Adipose tissue (tissue), 3 donors: ENCODE results near the gene AIMP1. TPM values are rescaled to one million over a fixed set of nuclear protein-coding genes. Genes with fewer than 3 reads are reported as not detected.

Source experiments
- H3K27ac ChIP-seq: one replicate; pipeline ENCODE4 v1.5.1; 2013; ENCODE audit warnings: low read depth, low read length
- WGBS, 3 donors: extraction: QIAGEN DNeasy Blood & Tissue Kit; methylation state at CpG; one replicate each; pipeline ENCODE4 v1.1.7; 2013; 5-methylcytosine and 5-hydroxymethylcytosine counted together
- polyA plus RNA-seq, 3 donors: library from polyadenylated mRNA; stranded (reverse); fragments of 200-250 nt; gene quantifications; one replicate each; pipeline ENCODE4 v1.2.3, GENCODE V29; 2013
- donor health status: healthy with polysubstance abuse.
- donor health status: Bipolar disorder and iron deficiency.
- donor health status: healthy.

The AIMP1 gene
- polyA plus RNA-seq, 3 donors = 16.5 to 22.1 (median 18.9) TPM

DNA sequence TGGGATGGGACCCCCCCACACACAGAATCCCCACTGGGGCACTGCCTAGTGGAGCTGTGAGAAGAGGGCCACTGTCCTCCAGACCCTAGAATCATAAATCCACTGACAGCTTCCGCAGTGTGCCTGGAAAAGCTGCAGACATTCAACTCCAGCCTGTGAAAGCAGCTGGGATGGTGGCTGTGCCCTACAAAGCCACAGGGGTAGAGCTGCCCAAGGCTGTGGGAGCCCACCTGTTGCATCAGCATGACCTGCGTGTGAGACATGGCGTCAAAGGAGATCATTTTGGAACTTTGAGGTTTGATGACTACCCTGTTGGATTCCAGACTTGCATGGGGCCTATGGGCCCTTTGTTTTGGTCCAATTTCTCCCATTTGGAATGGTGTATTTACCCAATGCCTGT is 22.3 kb downstream of the AIMP1 start:
- WGBS, 3 donors = 96% methylated on average over 3 of the region's 3 CpGs
- no peak overlapping the region for H3K27ac ChIP-seq

DNA sequence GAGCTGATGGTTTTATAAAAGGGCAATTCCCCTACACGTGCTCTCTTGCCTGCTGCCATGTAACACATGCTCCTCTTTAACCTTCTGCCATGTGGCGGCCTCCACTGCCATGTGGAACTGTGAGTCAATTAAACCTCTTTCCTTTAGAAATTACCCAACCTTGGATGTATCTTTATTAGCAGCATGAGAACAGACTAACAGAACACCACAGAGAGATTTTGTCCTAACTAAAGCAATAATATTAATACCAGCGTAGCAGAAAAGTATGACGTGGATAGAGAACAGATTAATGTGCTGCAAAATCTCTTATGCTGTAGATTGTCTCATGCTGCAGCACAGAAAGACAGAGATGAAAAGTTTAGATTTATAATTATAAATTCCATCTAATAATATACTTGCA is 23.1 kb downstream of the AIMP1 start:
- no peak overlapping the region for H3K27ac ChIP-seq
- WGBS, 3 donors = 94 to 98% (median 98%) methylated on average over 4 of the region's 4 CpGs

DNA sequence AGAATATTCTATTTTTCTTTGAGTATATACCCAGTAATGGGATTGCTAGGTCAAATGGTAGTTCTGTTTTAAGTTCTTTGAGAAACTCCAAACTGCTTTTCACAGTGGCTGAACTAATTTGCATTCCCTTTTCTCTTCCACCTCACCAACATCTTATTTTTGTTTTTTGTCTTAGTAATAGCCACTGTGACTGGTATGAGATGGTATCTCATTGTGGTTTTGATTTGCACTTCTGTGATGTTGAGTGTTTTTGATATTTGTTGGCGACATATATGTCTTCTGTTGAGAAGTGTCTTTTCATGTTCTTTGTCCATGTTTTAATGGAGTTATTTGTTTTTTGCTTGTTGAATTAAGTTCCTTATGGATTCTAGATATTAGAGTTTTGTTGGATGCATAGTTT is 24.4 kb downstream of the AIMP1 start:
- WGBS, 3 donors = 95 to 97% (median 96%) methylated on average over 1 of the region's 1 CpG
- H3K27ac ChIP-seq = no peak overlapping the region

DNA sequence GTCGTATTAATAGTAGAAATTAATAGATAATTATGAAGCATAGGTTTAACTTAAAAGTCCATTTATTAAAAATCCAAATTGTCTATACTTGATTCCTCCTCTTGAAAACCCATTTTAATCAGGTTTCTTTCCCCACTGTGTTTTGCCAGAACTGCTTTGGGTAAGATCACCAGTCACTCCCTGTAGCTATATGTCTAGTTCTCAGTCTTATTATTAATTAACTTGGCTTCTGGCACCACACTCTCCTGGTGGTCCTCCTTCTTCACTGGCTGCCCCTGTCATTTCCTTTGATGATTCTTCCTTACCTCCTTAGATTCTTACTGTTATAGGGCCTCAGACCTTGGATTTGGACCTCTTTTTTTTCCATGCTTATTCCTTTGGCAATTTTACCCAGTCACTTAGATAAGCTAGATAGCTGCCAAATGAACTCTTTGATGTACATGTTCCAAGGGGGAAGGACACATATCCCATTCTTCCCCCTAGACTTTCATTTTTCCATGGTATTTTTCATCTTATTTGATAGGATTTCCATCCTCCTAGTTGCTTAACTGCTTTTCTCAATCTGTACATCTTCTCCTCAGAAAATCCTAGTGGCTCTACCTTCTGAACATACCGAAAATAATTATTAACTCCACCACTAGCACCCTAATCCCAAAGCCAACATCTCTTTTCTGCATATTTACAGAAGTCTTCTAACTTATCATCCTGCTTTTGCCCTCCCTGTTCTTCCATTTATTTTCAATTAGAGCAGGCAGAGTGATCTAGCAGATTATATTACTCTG is 27.7 kb downstream of the AIMP1 start:
- WGBS, 3 donors = 94 to 98% (median 95%) methylated on average over 2 of the region's 2 CpGs
- no peak overlapping the region for H3K27ac ChIP-seq

DNA sequence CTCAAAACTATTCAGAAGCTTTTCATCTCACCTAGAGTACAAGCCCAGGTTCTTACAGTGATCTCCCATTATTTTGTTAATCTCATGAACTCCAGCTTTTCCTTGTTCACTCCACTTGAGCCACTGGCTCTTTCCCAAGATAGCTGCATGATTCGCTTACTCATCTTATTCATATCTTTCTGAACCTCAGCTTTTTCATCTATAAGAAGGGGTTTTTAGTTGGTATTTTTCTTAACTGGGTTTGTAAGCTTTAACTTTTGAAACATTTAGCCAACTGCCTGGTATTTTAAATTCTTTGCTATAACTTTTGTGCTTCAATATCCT is 28.3 kb downstream of the AIMP1 start:
- H3K27ac ChIP-seq = no peak overlapping the region
- 82 to 90% (median 84%) methylated on average over 1 of the region's 1 CpG for WGBS, 3 donors

DNA sequence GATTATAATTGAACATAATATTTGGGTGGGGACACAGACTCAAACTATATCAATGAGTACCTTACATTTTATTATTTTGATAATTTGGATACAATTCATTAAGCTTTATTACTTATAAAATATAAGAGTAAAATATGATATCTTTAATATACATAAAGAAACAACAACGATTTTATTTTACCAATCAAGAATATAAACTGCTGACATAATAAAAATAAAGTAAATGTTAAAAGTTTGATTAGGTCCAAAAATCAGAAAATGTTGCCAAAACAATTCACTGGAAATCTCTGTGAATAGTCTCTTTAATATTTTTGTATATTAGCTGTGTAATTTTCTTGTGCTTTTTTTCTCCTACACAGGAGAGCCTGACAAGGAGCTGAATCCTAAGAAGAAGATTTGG is 30.8 kb downstream of the AIMP1 start:
- H3K27ac ChIP-seq = no peak overlapping the region

DNA sequence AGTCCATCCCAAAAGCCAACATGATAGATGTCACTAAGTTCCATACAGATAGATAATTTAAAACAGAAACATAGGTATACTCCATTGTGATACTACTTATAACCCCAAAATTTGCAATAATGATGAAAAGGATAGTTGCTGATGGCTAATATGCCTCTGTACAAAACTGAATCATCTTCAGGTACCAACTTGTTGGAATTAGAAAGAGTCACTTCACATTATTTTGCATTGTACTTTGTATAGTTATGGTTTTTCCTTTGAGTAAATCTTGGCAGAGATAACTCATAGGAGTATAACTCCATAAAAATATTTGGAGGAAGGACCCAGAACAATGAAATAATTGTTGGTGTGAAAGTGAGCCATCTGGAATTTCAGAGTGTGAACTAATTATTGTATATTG is 34.7 kb downstream of the AIMP1 start:
- no peak overlapping the region for H3K27ac ChIP-seq

More for the DNA sequence above, 30.8 kb downstream of the AIMP1 start:
- 94 to 96% (median 95%) methylated on average over 1 of the region's 1 CpG for WGBS, 3 donors

DNA sequence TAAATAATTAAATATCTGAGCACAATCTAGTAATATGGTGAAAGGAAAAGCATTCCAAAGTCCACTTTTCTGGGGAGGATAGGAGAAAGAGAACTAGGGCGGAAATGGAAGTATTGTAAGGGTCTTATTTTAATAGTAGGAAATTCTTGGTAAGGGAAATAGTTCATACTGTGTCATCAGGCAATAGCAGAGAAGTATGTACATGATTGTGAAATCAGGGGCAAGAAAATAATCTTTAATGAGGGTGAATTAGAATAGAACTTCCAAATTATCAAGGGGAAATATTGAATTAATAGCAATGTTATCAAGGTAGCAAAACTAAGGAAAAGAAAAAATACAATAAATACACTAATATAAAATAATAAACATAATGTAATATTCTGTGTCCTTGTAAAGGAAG is 37.4 kb downstream of the AIMP1 start:
- 90 to 100% (median 97%) methylated on average over 1 of the region's 1 CpG for WGBS, 3 donors
- no peak overlapping the region for H3K27ac ChIP-seq

DNA sequence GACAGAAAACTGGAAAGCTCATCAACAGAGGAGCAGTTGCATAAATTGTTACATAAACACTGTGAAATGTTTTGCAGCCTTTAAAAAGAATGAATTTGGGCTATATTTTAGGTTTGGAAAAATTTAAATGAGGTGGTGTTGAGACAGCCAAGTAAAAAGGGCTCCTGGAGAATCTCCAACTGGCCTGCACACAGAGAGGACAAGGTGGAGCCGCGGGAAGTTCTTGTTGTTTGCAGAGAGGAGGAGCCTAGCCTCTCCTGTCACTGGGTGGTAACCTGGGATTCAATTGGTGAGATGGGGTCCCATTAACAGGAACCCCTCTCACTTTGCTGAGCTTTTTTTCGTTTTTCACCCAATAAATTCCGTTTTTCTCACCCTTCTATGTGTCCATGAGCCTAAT is 38.8 kb downstream of the AIMP1 start:
- 45 to 57% (median 48%) methylated on average over 4 of the region's 4 CpGs for WGBS, 3 donors
- H3K27ac ChIP-seq = no peak overlapping the region

DNA sequence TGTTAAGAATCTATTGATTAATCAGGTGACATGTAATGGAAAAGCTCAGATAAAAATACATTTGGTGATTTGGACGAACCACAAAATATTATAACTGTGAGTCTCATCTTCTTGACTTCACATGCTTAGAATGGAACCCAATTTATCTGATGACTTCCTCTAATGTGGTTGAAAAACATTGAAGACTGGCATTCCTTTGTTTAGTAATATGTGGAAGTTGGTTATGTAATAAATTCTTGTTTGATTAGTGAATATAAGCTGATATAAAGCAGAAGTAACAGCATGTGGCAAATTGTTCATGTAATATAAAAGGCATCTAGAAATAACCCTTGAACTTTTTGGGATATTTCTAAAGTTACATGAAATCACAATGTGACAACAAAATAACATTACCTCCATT is 42.5 kb downstream of the AIMP1 start:
- 67 to 74% (median 72%) methylated on average over 1 of the region's 1 CpG for WGBS, 3 donors
- no peak overlapping the region for H3K27ac ChIP-seq

DNA sequence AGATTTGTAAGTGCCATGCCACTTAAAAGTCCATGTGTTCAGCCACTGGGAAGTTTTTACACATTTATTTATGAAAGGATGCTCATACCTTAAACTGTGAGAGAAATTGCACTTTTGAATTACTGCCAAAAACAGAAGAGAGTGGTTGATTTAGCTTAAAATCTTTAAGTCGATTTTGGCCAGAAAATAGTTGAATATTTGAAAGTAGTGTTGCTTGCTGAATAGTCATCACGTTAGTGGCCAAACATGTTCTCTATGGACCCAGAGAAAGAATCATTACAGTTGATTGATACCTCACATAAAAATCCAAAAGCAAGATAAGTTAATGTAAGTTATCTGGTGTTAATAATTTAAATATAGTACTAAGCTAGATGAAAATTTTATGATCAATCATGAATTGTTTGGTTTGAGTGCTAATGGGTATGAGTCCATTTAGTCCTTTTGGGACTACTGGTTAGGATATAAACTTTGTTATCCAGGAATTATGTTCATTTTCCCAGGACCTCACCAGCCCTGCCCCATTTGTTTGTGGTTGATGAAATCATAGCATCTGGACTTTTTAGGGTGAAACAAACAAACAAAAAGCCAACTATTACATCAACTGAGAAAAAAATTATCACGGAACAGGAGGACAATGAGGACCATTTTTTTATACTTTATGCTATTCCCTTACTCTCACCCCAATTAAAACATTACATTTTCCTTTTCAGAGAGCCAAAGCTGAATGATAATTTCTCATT is 45.9 kb downstream of the AIMP1 start:
- H3K27ac ChIP-seq = no peak overlapping the region
- 58 to 63% (median 61%) methylated on average over 3 of the region's 3 CpGs for WGBS, 3 donors

DNA sequence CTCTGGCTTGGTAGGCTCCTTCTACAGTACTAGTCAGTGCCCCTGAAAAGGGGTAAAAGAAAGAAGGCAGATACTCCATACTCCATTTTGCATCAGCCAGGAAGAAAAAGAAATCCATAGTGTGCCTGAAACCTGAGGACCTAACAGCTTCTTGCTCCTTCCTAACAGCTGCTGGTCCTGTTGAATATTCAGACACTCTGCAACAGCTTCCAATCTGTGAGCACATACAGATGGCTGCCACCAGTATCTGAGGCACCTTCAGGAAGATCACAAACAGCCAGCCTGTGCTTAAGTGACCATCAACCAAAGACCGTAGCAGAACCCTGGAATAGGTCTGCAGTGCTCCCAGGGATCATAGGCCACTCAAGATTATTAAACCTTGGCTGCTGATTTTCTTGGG is 47.9 kb downstream of the AIMP1 start:
- H3K27ac ChIP-seq = no peak overlapping the region
- WGBS, 3 donors = 89 to 100% (median 95%) methylated on average over 1 of the region's 1 CpG

DNA sequence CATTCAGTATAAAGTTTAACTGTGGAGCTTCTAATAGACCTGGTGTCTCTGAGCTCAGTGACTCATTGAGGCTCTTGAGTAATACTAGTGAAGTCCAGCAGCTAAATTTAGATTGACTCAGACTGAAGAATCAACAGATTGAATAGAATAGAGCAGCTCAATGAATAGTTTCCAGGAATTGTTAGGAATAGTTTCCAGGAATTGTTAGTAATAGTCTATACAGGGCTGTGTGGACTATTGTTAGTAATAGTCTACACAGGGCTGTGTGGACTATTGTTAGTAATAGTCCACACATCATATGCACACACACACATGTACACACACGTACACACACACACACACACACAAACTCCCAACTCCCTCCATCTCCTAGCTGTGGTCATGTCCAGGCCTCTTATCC is 49.3 kb downstream of the AIMP1 start:
- H3K27ac ChIP-seq = no peak overlapping the region
- 59 to 67% (median 63%) methylated on average over 1 of the region's 1 CpG for WGBS, 3 donors

DNA sequence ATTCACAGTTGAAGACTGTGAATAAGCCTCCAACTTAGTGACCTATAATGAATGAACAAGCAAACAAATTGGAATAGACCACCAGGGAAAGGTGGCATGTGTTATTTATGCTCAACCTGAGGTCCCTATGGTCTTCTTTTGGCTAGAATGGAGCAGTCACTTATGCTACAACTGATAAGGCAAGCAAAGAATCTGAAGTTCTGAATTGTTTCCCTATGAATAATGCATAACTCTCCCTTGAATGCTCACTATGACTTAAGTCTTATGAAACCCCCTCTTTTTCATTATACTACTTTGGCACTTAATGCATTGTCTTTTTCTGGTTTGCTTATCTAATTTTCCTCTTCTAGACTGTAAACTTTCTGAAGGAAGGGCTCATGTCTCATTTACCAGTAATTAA is 49.7 kb downstream of the AIMP1 start:
- H3K27ac ChIP-seq = no peak overlapping the region

DNA sequence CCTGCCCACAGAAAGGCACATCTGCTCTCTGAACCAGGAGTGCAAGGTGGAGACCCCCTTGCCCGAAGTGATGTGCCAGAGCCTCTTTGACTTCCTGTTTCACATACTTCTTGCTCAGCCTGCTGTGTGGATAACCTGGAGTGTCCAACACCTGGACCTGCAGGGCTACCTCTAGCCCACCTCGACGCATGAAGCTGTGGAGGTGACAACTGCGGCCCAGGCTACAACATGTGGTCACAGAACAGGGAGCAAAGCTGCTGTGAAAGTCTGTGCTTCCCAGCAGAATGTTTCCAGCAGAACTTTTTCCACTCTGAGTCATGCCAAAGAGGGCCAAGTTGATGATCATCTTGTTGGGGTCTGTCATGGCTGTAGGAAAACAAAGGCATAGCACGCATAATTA is 50.7 kb downstream of the AIMP1 start:
- WGBS, 3 donors = 86 to 92% (median 88%) methylated on average over 5 of the region's 5 CpGs
- no peak overlapping the region for H3K27ac ChIP-seq

DNA sequence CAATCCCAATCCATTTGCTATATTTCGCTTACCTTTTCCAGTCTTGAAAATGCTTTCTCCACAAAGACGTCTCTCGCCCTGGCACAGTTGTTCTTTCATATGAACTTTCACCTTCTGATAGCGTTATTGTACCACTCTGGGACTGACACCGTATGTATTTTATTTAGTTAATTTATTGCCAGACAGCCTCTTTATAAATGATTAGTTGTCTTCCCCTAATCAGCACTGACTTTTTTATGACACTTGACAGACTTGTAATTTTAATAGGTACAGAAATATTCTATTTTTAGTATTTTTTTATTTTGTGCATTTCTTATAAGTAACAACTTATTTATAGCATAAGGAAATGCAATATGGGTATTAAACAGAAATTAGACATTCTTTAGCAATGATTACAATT is 52.3 kb downstream of the AIMP1 start, which contains the start of gene GIMD1:
Gene GIMD1, minus strand, starts transcription at position 101 of the 400 bp plus-strand sequence. CDS start 1,343 bp downstream, outside the sequence.
- H3K27ac ChIP-seq = no peak within 1 kb of the TSS
- WGBS, 3 donors = 59 to 87% (median 81%) methylated on average over 5 of the region's 5 CpGs

DNA sequence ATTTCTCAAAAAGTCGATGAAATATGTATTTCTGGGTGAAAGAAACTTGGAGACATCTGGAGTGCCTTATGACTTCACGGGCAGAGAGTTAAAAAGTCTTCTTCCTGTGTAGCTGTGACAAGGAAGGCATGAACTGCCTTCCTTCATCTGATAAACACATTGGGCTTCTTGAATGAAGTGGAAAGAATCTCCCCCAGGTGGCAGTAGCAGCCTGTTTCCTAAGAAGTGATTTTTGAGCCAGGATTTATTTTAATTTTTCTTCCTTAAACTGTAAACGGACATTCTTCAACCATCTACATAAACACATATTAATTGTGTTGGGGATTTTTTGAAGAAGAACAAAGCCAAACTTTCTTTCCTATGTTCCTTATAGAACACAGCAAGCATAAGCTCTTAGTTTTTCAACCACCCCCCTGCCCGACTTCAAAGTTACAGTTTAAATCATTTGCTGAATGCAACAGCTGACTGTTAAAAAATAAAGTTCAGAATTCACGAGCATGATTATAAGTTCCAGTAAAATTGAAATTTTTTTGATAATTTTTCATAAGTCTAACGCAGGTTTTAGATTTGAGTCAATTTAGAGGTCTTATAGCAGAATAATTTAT is 53.2 kb downstream of the AIMP1 start:
- WGBS, 3 donors = 24 to 28% (median 27%) methylated on average over 6 of the region's 6 CpGs

DNA sequence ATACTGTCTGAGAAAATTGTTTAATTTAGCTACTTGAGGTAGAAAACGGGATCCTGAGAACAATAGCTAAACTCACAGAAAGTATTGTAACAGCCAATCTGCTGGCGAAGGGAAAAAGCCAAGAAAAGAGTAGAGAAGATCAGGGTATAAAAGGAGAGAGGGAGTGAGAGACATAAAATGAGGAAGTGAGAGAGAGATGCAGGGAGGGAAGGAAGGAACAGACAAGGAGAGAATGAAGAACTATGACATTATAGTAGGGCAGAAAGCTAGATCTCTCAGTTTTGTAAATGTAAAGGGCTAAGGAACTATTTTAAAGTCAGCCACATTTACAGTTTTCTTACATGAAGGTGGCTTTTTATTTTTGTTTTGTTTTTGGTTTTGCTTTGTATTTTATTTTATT is 53.9 kb downstream of the AIMP1 start:
- whole genome bisulfite sequencing, 3 donors = 48 to 68% (median 64%) methylated on average over 2 of the region's 2 CpGs
- H3K27ac ChIP-seq = no peak overlapping the region

More for the DNA sequence above, 53.2 kb downstream of the AIMP1 start:
- H3K27ac ChIP-seq = no peak overlapping the region

DNA sequence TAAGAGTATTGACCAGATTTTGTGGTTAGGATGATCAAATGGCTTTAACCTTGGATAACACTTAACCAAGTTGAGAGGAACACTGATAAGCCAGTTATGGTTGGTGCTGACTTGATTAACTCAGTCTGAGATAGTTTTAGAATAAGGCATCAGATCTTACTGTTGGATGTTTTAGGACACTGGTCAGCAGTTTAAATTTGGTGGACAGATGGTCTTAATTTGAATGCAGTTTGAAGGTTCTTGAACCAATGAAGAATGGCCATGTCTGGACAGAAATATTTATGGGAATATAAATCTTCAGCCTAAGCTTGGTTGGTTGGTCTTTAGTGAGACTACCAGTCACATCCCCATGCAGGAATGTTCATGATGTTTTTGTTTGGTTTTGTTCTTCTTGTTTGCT is 54.8 kb downstream of the AIMP1 start:
- H3K27ac ChIP-seq = no peak overlapping the region

DNA sequence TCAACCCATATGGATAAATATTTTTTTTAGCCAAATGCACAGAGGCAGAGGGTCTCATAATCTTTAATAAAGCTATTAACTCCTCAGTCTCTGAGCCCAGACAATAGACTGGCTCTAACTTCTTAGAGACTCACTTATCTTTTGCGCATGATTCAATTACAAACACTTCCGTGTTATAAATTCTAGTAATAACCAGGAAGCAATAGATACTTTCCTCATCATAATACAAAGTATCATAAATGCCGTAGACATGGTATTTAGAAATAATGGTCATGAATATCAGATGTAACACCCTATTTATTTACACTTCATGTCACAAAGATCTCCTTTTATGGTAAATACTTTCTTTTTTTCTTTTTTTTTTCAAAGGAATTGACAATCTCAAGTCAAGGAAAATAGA is 56.7 kb downstream of the AIMP1 start:
- WGBS, 3 donors = 80 to 88% (median 82%) methylated on average over 3 of the region's 3 CpGs
- no peak overlapping the region for H3K27ac ChIP-seq
